H1 (cell line): Measurements from ENCODE around the gene NADSYN1.
"Not testable (repeated sequence)": the region's sequence is repeated elsewhere in the genome, so short reads cannot be mapped to it uniquely, and the experiment has no call there.

ENCODE experiments used
- JUND ChIP-seq: IDR thresholded peaks from 2 replicates; pipeline ENCODE4 v1.6.1; 2011; ENCODE audit warnings: mild to moderate bottlenecking, improper control_type of control experiment, low read length
- RBBP5 ChIP-seq: IDR thresholded peaks from 2 replicates; pipeline ENCODE4 v1.7.1; 2012; ENCODE audit warnings: low read depth, mild to moderate bottlenecking, inconsistent platforms, low read length, moderate library complexity, borderline replicate concordance
- RFX5 ChIP-seq: IDR thresholded peaks from 2 replicates; pipeline ENCODE4 v1.6.1; 2011; ENCODE audit warnings: low read depth, low read length, improper control_type of control experiment, borderline replicate concordance
- SIN3A ChIP-seq, 2 experiments: IDR thresholded peaks in 1 of 2; conservative IDR thresholded peaks in 1 of 2; 2 replicates each; pipeline ENCODE4 v1.6.1; 2011 to 2012; ENCODE audit warnings: low read length in 2 of 2, improper control_type of control experiment in 1 of 2, low read depth in 1 of 2, mild to moderate bottlenecking in 1 of 2
- SP1 ChIP-seq: IDR thresholded peaks from 2 replicates; pipeline ENCODE4 v1.6.1; 2011; ENCODE audit warnings: low read depth, low read length
- SUZ12 ChIP-seq: fragments of 200-600 bp; sonication (generic); IDR thresholded peaks from 2 replicates; pipeline ENCODE4 v1.6.1; 2012; ENCODE audit warnings: mild to moderate bottlenecking, inconsistent platforms, low read length, moderate library complexity, mixed read lengths
- TAF1 ChIP-seq: IDR thresholded peaks from 2 replicates; pipeline ENCODE4 v1.6.1; 2011; ENCODE audit warnings: mild to moderate bottlenecking, low read depth, low read length
- TBP ChIP-seq: IDR thresholded peaks from 2 replicates; pipeline ENCODE4 v1.6.1; 2011; ENCODE audit warnings: low read depth, low read length, improper control_type of control experiment
- ZNF274 ChIP-seq: IDR thresholded peaks from 2 replicates; pipeline ENCODE4 v1.7.0; 2012; ENCODE audit warnings: low read length, borderline replicate concordance; ENCODE audit errors: extremely low read depth
- TF ChIP-seq, protein P1 (sequence below), 3 experiments: IDR thresholded peaks; 1 replicate in 2 of 3; 2 replicates in 1 of 3; pipeline versions ENCODE4 v1.5.1 to v1.6.1; 2011; ENCODE audit warnings: low read length in 3 of 3, mild to moderate bottlenecking in 3 of 3, inconsistent platforms in 2 of 3, low read depth in 1 of 3, moderate library complexity in 1 of 3; ENCODE audit not compliant: insufficient read depth in 1 of 3; ENCODE audit errors: control extremely low read depth in 1 of 3

DNA sequence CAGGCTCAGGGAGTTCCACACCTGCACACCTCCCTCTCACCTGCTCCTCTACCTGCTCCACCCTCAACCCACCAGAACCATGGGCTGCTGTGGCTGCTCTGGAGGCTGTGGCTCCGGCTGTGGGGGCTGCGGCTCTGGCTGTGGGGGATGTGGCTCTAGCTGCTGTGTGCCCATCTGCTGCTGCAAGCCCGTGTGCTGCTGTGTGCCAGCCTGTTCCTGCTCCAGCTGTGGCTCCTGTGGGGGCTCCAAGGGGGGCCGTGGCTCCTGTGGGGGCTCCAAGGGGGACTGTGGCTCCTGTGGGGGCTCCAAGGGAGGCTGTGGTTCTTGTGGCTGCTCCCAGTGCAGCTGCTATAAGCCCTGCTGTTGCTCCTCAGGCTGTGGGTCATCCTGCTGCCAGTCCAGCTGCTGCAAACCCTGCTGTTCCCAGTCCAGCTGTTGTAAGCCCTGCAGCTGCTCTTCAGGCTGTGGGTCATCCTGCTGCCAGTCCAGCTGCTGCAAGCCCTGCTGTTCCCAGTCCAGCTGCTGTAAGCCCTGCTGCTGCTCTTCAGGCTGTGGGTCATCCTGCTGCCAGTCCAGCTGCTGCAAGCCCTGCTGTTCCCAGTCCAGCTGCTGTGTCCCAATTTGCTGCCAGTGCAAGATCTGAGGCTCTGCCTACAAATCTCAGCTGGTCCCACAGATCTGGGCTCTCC, 85.1 kb downstream of the NADSYN1 start, which contains the start of gene KRTAP5-8:
- TF ChIP-seq ZNF274; TBP; SUZ12; RFX5; SIN3A (conservative IDR thresholded peaks at IDR 0.05 in 1 of 2, IDR thresholded peaks at IDR 0.05 in 1 of 2; ENCODE audit: low read depth in 1 of 2, low read length in 2 of 2); TAF1; RBBP5; SP1; JUND: not testable (repeated sequence)
- TF ChIP-seq, protein P1, sequence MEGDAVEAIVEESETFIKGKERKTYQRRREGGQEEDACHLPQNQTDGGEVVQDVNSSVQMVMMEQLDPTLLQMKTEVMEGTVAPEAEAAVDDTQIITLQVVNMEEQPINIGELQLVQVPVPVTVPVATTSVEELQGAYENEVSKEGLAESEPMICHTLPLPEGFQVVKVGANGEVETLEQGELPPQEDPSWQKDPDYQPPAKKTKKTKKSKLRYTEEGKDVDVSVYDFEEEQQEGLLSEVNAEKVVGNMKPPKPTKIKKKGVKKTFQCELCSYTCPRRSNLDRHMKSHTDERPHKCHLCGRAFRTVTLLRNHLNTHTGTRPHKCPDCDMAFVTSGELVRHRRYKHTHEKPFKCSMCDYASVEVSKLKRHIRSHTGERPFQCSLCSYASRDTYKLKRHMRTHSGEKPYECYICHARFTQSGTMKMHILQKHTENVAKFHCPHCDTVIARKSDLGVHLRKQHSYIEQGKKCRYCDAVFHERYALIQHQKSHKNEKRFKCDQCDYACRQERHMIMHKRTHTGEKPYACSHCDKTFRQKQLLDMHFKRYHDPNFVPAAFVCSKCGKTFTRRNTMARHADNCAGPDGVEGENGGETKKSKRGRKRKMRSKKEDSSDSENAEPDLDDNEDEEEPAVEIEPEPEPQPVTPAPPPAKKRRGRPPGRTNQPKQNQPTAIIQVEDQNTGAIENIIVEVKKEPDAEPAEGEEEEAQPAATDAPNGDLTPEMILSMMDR (IDR thresholded peaks at IDR 0.05; ENCODE audit: control extremely low read depth in 1 of 3, insufficient read depth in 1 of 3, low read depth in 1 of 3, low read length in 3 of 3) = not testable (repeated sequence)
